Omental fat pad (tissue), 4 donors: ENCODE results near the gene NUDT1. TPM values are rescaled to one million over a fixed set of nuclear protein-coding genes. Genes with fewer than 3 reads are reported as not detected.

Source experiments
- ATAC-seq: fragments of 150-250 bp; one replicate; pipeline ENCODE4 v1.9.1; 2016; ENCODE audit warnings: mild to moderate bottlenecking, moderate library complexity; ENCODE audit not compliant: low FRiP score
- DNase-seq: peaks from one replicate; pipeline ENCODE4 v3.0.0-alpha.2; 2019; ENCODE audit warnings: low spot score
- total RNA-seq, 4 donors: library from RNA; depleted of rRNA; stranded (reverse); fragments of >200 nt; gene quantifications; one replicate each; pipeline ENCODE4 v1.1.0, GENCODE V29; 2016
- TF ChIP-seq, protein P1 (sequence below), 3 donors: fragments of 450-650 bp; IDR thresholded peaks; one replicate each; pipeline ENCODE4 v1.5.1; 2016 to 2017; ENCODE audit warnings: antibody characterized with exemption in 3 of 3, mild to moderate bottlenecking in 3 of 3, moderate library complexity in 2 of 3

Gene NUDT1
- total RNA-seq, 4 donors from 2014 or later = 15.3 to 24.0 (median 16.8) TPM

DNA sequence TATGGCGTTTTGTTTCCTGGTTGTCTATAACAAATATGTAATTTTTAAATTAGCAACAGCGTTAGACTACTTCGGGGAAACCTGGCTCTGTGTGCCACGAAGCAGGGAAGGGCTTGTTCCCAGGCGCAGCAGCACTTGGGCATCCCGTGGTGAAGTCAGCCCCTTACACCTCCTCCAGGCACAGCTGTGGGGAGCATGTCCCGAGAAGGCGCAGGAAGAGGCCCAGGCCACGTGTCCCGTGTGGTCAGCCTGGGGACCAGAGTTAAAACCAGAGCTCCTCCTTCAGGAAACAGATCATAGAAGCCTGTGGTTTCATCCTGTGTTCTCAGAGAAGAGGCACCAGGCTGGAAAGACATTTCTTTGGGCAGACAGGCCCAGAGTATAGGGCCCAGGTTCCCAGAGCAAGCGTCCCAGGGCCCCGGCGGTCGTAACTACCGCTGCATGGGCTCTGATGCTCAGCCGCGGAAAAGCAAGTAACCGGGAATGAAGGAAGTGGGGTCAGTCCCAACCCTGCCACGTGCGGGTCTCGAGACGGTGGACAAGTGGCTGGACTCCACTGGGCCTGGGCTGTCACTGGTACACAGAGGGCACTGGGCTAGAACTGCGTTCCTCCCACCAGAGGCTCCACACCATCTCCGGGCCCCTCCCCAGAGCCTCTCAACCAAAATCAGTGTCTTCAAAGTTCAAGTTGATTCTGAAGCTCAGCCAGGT is 7.1 kb downstream of the NUDT1 start:
- ATAC-seq (peak; percentile 20), DNase-seq (no peak)
- TF ChIP-seq, protein P1, sequence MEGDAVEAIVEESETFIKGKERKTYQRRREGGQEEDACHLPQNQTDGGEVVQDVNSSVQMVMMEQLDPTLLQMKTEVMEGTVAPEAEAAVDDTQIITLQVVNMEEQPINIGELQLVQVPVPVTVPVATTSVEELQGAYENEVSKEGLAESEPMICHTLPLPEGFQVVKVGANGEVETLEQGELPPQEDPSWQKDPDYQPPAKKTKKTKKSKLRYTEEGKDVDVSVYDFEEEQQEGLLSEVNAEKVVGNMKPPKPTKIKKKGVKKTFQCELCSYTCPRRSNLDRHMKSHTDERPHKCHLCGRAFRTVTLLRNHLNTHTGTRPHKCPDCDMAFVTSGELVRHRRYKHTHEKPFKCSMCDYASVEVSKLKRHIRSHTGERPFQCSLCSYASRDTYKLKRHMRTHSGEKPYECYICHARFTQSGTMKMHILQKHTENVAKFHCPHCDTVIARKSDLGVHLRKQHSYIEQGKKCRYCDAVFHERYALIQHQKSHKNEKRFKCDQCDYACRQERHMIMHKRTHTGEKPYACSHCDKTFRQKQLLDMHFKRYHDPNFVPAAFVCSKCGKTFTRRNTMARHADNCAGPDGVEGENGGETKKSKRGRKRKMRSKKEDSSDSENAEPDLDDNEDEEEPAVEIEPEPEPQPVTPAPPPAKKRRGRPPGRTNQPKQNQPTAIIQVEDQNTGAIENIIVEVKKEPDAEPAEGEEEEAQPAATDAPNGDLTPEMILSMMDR (IDR thresholded peaks at IDR 0.05) = no peak

DNA sequence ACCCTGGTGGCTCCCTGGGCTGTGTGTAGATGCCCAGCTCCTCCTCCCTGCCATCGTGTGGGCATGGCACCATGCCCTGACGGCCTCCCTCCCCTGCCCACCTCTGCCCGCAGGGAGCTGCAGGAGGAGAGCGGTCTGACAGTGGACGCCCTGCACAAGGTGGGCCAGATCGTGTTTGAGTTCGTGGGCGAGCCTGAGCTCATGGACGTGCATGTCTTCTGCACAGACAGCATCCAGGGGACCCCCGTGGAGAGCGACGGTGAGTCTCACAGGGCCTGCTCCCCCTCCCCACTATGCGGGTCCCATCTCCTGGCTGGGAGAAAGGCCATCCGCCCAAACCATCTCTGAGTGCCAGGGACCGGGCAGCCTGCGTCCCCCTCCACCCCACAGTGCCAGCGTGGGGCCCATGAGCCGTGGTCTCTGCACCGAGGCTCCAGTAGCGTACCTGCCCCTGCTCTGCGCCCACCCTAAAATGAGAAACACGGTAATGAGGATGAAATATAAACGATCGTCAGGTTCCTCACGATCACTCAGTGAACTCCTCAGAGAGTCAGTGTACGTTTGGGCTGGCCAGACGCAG is 7.8 kb downstream of the NUDT1 start:
- ATAC-seq (no peak), DNase-seq (no peak)
- TF ChIP-seq, protein P1 (IDR thresholded peaks at IDR 0.05) = no peak

DNA sequence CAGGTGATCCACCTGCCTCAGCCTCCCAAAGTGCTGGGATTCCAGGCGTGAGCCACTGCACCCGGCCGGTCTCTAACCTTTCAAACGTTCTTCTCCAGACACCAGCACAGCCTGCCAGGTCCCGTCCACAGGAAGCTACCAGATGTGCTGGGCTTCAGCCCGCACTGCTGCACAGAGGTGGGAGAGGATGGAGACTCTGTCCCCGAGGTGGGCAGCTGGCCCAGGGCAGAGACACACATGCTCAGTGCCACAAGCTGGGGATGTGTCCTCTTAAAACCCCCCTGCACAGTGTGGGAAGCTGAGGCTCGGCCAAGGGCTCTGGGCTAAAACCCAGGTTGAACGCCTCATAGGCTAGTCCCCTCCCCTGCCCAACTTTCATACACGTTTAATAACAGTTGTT is 9.4 kb downstream of the NUDT1 start:
- TF ChIP-seq, protein P1 (IDR thresholded peaks at IDR 0.05) = no peak
- ATAC-seq (no peak), DNase-seq (no peak)

DNA sequence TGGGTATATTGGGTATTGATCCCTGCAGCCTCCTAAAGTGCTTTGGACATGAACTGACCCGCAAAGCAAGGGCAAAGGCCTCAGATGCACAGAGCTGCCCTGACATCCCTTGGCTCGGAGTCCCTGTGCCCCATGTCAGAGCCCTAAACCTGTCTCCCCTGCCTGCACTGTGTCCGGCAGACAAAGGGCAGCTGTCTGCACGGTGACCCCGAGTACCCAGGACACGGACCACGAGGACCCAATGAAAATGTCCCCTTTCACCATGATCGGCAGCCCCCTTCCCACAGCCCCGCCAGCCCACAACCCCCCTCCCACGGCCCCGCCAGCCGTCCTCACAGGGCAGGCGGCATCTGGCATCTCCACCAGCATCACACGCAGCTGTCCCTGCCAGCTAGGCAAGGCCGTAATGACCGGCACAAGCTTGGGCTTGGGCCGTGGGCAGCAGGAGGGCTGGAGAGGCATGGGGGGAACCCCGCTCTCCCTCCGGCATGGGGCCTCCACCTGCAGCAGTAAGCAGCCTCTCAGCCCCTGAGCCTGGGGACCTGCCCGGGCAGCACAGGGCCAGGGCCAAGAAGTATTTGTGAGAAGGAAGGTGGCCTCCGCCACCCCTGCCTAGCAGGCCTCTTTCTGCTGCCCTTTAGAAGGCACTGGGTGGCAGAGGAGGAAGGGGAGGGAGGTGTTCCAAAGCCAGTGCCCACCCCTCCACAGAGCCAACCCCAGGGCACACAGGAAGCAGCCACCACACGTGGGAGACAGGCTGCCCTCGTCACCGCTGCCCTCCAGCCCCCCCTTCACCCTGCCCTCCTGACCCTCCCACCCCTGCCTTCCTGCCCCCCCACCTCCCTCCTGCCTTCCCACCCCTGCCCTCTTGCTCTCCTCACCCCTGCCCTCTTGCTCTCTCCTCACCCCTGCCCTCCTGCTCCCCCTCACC is 10.1 kb downstream of the NUDT1 start:
- DNase-seq (no peak), ATAC-seq (no peak)
- TF ChIP-seq, protein P1 (IDR thresholded peaks at IDR 0.05) = no peak

DNA sequence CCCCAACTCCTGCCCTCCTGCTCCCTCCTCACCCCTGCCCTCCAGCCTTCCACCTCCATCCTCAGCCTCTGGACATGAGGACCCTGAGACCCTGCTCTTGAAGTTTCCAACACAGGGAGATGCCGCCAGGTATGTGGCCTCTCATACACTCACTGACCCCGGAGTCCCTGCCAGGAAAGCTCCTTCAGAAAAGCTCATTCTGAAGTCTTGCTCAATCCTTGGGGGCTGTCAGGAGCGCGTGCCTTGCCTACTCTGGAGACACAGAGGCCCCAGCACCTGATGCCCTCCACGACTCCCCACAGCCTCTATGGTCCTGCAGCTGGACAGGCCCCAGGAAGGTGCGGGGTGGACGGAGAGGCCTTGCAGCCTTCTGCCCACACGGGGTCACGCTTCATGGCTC is 11.0 kb downstream of the NUDT1 start:
- TF ChIP-seq, protein P1 (IDR thresholded peaks at IDR 0.05) = no peak
- ATAC-seq (peak; percentile 76), DNase-seq (no peak)

DNA sequence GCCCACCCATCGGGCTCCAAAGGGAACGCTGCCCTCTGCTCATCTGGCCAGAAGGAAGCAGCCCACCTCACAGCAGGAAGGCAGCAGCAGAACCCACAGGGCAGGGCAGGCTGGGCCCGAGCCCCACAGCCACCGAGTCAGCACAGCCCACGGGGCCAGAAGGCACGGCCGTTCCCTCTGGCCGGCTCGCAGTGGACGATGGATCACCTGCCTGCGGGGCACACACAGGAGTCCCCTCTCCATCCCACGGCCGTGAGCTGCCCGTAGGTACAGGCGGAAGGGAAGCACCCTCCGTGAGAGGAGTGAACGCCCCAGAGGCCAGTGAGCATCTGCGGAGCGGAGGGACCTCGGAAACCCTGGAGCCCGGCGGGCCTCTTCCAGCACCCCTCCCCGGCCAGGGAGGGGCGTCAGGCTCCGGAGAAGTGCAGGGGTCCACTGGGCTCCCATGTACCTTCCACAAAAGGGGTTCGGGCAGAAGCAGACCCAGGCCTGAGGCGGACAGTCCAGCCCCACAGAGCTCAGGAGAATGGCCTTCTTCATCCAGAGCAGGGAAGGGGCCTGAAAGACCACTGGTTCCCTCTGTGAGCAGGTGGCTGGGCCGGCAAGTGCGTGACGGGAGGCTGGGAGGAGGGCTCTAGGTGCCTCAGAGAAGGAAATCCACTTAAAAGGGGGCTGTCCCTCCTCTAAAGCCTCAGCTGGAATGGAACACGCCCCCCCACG is 11.7 kb downstream of the NUDT1 start:
- no peak for ATAC-seq
- no peak for DNase-seq
- TF ChIP-seq, protein P1 (IDR thresholded peaks at IDR 0.05) = no peak
